IPS-11a (cell line): ENCODE results near the gene CD58.

ENCODE experiments used
- H3K4me3 ChIP-seq: one replicate; pipeline ENCODE4 v1.5.1; 2013; ENCODE audit warnings: low read depth, low read length, control low read depth

CD58 gene

GRCh38 chr1:116494353-116494692 lies 76.5 kb downstream of the CD58 start:
- no peak overlapping the region for H3K4me3 ChIP-seq

GRCh38 chr1:116493484-116494352 lies 77.1 kb downstream of the CD58 start:
- H3K4me3 ChIP-seq: no peak overlapping the region

- H3K4me3 ChIP-seq: no peak overlapping the region
Measured at GRCh38 chr1:116493036-116493435, 77.8 kb downstream of the CD58 start.

- no peak overlapping the region for H3K4me3 ChIP-seq
Measured at GRCh38 chr1:116492358-116492811, 78.4 kb downstream of the CD58 start.

GRCh38 chr1:116491700-116492357 lies 79.0 kb downstream of the CD58 start:
- no peak overlapping the region for H3K4me3 ChIP-seq

- no peak overlapping the region for H3K4me3 ChIP-seq
Measured at GRCh38 chr1:116490588-116490987, 80.2 kb downstream of the CD58 start.

- no peak overlapping the region for H3K4me3 ChIP-seq
Measured at GRCh38 chr1:116489231-116489697, 81.6 kb downstream of the CD58 start.

GRCh38 chr1:116488071-116488470 lies 82.8 kb downstream of the CD58 start:
- H3K4me3 ChIP-seq: no peak overlapping the region

- no peak overlapping the region for H3K4me3 ChIP-seq
Measured at GRCh38 chr1:116487583-116487982, 83.2 kb downstream of the CD58 start.

- no peak overlapping the region for H3K4me3 ChIP-seq
Measured at GRCh38 chr1:116487031-116487430, 83.8 kb downstream of the CD58 start.

GRCh38 chr1:116486424-116486823 lies 84.4 kb downstream of the CD58 start:
- no peak overlapping the region for H3K4me3 ChIP-seq

- H3K4me3 ChIP-seq: no peak overlapping the region
Measured at GRCh38 chr1:116485976-116486375, 84.8 kb downstream of the CD58 start.

- H3K4me3 ChIP-seq: no peak overlapping the region
Measured at GRCh38 chr1:116485071-116485735, 85.6 kb downstream of the CD58 start.

GRCh38 chr1:116483481-116484309 lies 87.1 kb downstream of the CD58 start:
- no peak overlapping the region for H3K4me3 ChIP-seq

- no peak overlapping the region for H3K4me3 ChIP-seq
Measured at GRCh38 chr1:116482490-116482889, 88.3 kb downstream of the CD58 start.

- H3K4me3 ChIP-seq: no peak overlapping the region
Measured at GRCh38 chr1:116481934-116482333, 88.9 kb downstream of the CD58 start.

- H3K4me3 ChIP-seq: no peak overlapping the region
Measured at GRCh38 chr1:116478621-116479020, 92.2 kb downstream of the CD58 start.

GRCh38 chr1:116477429-116477828 lies 93.4 kb downstream of the CD58 start:
- no peak overlapping the region for H3K4me3 ChIP-seq

GRCh38 chr1:116476321-116476720 lies 94.5 kb downstream of the CD58 start:
- H3K4me3 ChIP-seq: no peak overlapping the region

- H3K4me3 ChIP-seq: no peak overlapping the region
Measured at GRCh38 chr1:116475850-116476218, 95.0 kb downstream of the CD58 start.
